ENCODE measurements around the gene DPY19L1.
"Not testable (repeated sequence)": the region's sequence is repeated elsewhere in the genome, so short reads cannot be mapped to it uniquely, and the experiment has no call there.

Gene DPY19L1

GRCh38 chr7:35003177-35003650 is 34.1 kb downstream of the DPY19L1 start:
- not testable (repeated sequence) for H3K4me3 ChIP-seq (ENCODE audit: low read length in 2 of 2); H3K9ac ChIP-seq (ENCODE audit: low read depth, low read length, poor library complexity); H3K4me2 ChIP-seq (ENCODE audit: insufficient read depth, low read length, poor library complexity, severe bottlenecking); H2AFZ ChIP-seq (ENCODE audit: low read length); DNase-seq (ENCODE audit: low spot score); H3K79me1 ChIP-seq (ENCODE audit: low read depth, low read length); H4K8ac ChIP-seq (ENCODE audit: low read depth, low read length); H3K27me3 ChIP-seq (ENCODE audit: control insufficient read depth in 3 of 3, insufficient read depth in 3 of 3, low read depth in 1 of 3, low read length in 3 of 3); H3K27ac ChIP-seq (replicated peaks; ENCODE audit: low read length); H2BK15ac ChIP-seq (ENCODE audit: low read length); H4K91ac ChIP-seq (ENCODE audit: low read depth, low read length, poor library complexity); H3K14ac ChIP-seq (ENCODE audit: low read length); H3K36me3 ChIP-seq (replicated peaks in 1 of 2; ENCODE audit: control insufficient read depth in 2 of 2, insufficient read depth in 2 of 2, low read length in 2 of 2); H2AK5ac ChIP-seq (ENCODE audit: low read depth, low read length); H3K18ac ChIP-seq (ENCODE audit: low read length); H2BK12ac ChIP-seq (ENCODE audit: low read length); H2BK5ac ChIP-seq (ENCODE audit: low read length); H2BK120ac ChIP-seq (ENCODE audit: low read depth, low read length); H3K23ac ChIP-seq (ENCODE audit: low read depth, low read length, poor library complexity); H3K4ac ChIP-seq (ENCODE audit: low read length); H3K9me3 ChIP-seq (replicated peaks in 1 of 2; ENCODE audit: control insufficient read depth in 2 of 2, insufficient read depth in 1 of 2, low read depth in 1 of 2, low read length in 2 of 2)
- peaks cover 4 to 14% of the 10 kb centered on the region in 2 donors for H3K4me1 ChIP-seq (ENCODE audit: control insufficient read depth in 2 of 2, insufficient read depth in 1 of 2, low read depth in 1 of 2, low read length in 2 of 2)
- WGBS, 2 donors (ENCODE audit: extremely low coverage in 2 of 2, insufficient read length in 2 of 2, insufficient replicate concordance in 1 of 2) = no CpG with 5 or more reads among the region's 1 CpG

GRCh38 chr7:34998335-34998734 is 39.0 kb downstream of the DPY19L1 start:
- not testable (repeated sequence) for H3K4me2 ChIP-seq (ENCODE audit: insufficient read depth, low read length, poor library complexity, severe bottlenecking); H2BK120ac ChIP-seq (ENCODE audit: low read depth, low read length); H3K79me1 ChIP-seq (ENCODE audit: low read depth, low read length); H3K4ac ChIP-seq (ENCODE audit: low read length); H3K4me1 ChIP-seq (ENCODE audit: control insufficient read depth in 2 of 2, insufficient read depth in 1 of 2, low read depth in 1 of 2, low read length in 2 of 2); H2AFZ ChIP-seq (ENCODE audit: low read length); H3K4me3 ChIP-seq (ENCODE audit: low read length in 2 of 2); H3K9me3 ChIP-seq (replicated peaks in 1 of 2; ENCODE audit: control insufficient read depth in 2 of 2, insufficient read depth in 1 of 2, low read depth in 1 of 2, low read length in 2 of 2); H4K8ac ChIP-seq (ENCODE audit: low read depth, low read length); H3K9ac ChIP-seq (ENCODE audit: low read depth, low read length, poor library complexity); H3K27me3 ChIP-seq (ENCODE audit: control insufficient read depth in 3 of 3, insufficient read depth in 3 of 3, low read depth in 1 of 3, low read length in 3 of 3); H2AK5ac ChIP-seq (ENCODE audit: low read depth, low read length); H2BK15ac ChIP-seq (ENCODE audit: low read length); H3K23ac ChIP-seq (ENCODE audit: low read depth, low read length, poor library complexity); H4K91ac ChIP-seq (ENCODE audit: low read depth, low read length, poor library complexity); H3K14ac ChIP-seq (ENCODE audit: low read length); H3K27ac ChIP-seq (replicated peaks; ENCODE audit: low read length); H3K18ac ChIP-seq (ENCODE audit: low read length); H3K36me3 ChIP-seq (replicated peaks in 1 of 2; ENCODE audit: control insufficient read depth in 2 of 2, insufficient read depth in 2 of 2, low read length in 2 of 2); H2BK12ac ChIP-seq (ENCODE audit: low read length); H2BK5ac ChIP-seq (ENCODE audit: low read length); DNase-seq (ENCODE audit: low spot score)
- no CpG with 5 or more reads among the region's 6 CpGs for WGBS, 2 donors (ENCODE audit: extremely low coverage in 2 of 2, insufficient read length in 2 of 2, insufficient replicate concordance in 1 of 2)

- not testable (repeated sequence) for H2BK12ac ChIP-seq (ENCODE audit: low read length); H3K4ac ChIP-seq (ENCODE audit: low read length); H2AFZ ChIP-seq (ENCODE audit: low read length); H3K4me2 ChIP-seq (ENCODE audit: insufficient read depth, low read length, poor library complexity, severe bottlenecking); H4K8ac ChIP-seq (ENCODE audit: low read depth, low read length); H3K9me3 ChIP-seq (replicated peaks in 1 of 2; ENCODE audit: control insufficient read depth in 2 of 2, insufficient read depth in 1 of 2, low read depth in 1 of 2, low read length in 2 of 2); H2AK5ac ChIP-seq (ENCODE audit: low read depth, low read length); H3K18ac ChIP-seq (ENCODE audit: low read length); H2BK5ac ChIP-seq (ENCODE audit: low read length); H3K27ac ChIP-seq (replicated peaks; ENCODE audit: low read length); H3K36me3 ChIP-seq (replicated peaks in 1 of 2; ENCODE audit: control insufficient read depth in 2 of 2, insufficient read depth in 2 of 2, low read length in 2 of 2); H3K4me3 ChIP-seq (ENCODE audit: low read length in 2 of 2); H3K23ac ChIP-seq (ENCODE audit: low read depth, low read length, poor library complexity); H3K14ac ChIP-seq (ENCODE audit: low read length); H4K91ac ChIP-seq (ENCODE audit: low read depth, low read length, poor library complexity); DNase-seq (ENCODE audit: low spot score); H2BK120ac ChIP-seq (ENCODE audit: low read depth, low read length); H3K9ac ChIP-seq (ENCODE audit: low read depth, low read length, poor library complexity); H2BK15ac ChIP-seq (ENCODE audit: low read length); H3K79me1 ChIP-seq (ENCODE audit: low read depth, low read length); H3K4me1 ChIP-seq (ENCODE audit: control insufficient read depth in 2 of 2, insufficient read depth in 1 of 2, low read depth in 1 of 2, low read length in 2 of 2); H3K27me3 ChIP-seq (ENCODE audit: control insufficient read depth in 3 of 3, insufficient read depth in 3 of 3, low read depth in 1 of 3, low read length in 3 of 3)
- WGBS, 2 donors (ENCODE audit: extremely low coverage in 2 of 2, insufficient read length in 2 of 2, insufficient replicate concordance in 1 of 2) = no CpG with 5 or more reads among the region's 5 CpGs
Measured at GRCh38 chr7:34996423-34997090, 40.7 kb downstream of the DPY19L1 start.

GRCh38 chr7:34995757-34996156 is 41.5 kb downstream of the DPY19L1 start:
- Histone ChIP-seq H3K23ac (ENCODE audit: low read depth, low read length, poor library complexity) (no peak overlapping the region), H2BK5ac (ENCODE audit: low read length) (no peak overlapping the region), H3K4me3 (ENCODE audit: low read length in 2 of 2) (no peak overlapping the region), H2BK120ac (ENCODE audit: low read depth, low read length) (no peak overlapping the region), H2BK15ac (ENCODE audit: low read length) (no peak overlapping the region), H3K18ac (ENCODE audit: low read length) (no peak overlapping the region), H3K4me1 (ENCODE audit: control insufficient read depth in 2 of 2, insufficient read depth in 1 of 2, low read depth in 1 of 2, low read length in 2 of 2) (peaks cover 3 to 4% of the 10 kb centered on the region in 2 donors), H3K27ac (replicated peaks; ENCODE audit: low read length) (no peak overlapping the region), H3K79me1 (ENCODE audit: low read depth, low read length) (no peaks in the 10 kb centered on the region), H3K4me2 (ENCODE audit: insufficient read depth, low read length, poor library complexity, severe bottlenecking) (no peak overlapping the region), H3K9ac (ENCODE audit: low read depth, low read length, poor library complexity) (no peak overlapping the region), H4K91ac (ENCODE audit: low read depth, low read length, poor library complexity) (no peak overlapping the region), H3K36me3 (replicated peaks in 1 of 2; ENCODE audit: control insufficient read depth in 2 of 2, insufficient read depth in 2 of 2, low read length in 2 of 2) (no peaks in the 10 kb centered on the region), H3K14ac (ENCODE audit: low read length) (no peak overlapping the region), H3K9me3 (replicated peaks in 1 of 2; ENCODE audit: control insufficient read depth in 2 of 2, insufficient read depth in 1 of 2, low read depth in 1 of 2, low read length in 2 of 2) (no peaks in the 10 kb centered on the region), H3K27me3 (ENCODE audit: control insufficient read depth in 3 of 3, insufficient read depth in 3 of 3, low read depth in 1 of 3, low read length in 3 of 3) (no peaks in the 10 kb centered on the region), H2AK5ac (ENCODE audit: low read depth, low read length) (no peak overlapping the region), H3K4ac (ENCODE audit: low read length) (no peak overlapping the region), H2BK12ac (ENCODE audit: low read length) (no peak overlapping the region), H4K8ac (ENCODE audit: low read depth, low read length) (no peak overlapping the region), H2AFZ (ENCODE audit: low read length) (no peak overlapping the region)
- DNase-seq (ENCODE audit: low spot score) = no peak
- no CpG with 5 or more reads among the region's 7 CpGs for WGBS, 2 donors (ENCODE audit: extremely low coverage in 2 of 2, insufficient read length in 2 of 2, insufficient replicate concordance in 1 of 2)
